Neural cell (in vitro differentiated cells): ENCODE measurements around the gene TOLLIP. TPM values are rescaled to one million over a fixed set of nuclear protein-coding genes. Genes with fewer than 3 reads are reported as not detected.

Experiments
- H2AFZ ChIP-seq: fragments of 200-600, 300-800 bp; sonication (generic), shearing (Covaris generic); 2 replicates; pipeline ENCODE4 v1.6.0; 2014; ENCODE audit warnings: low read depth, mild to moderate bottlenecking, antibody characterized with exemption, low read length, moderate library complexity
- H3F3A ChIP-seq: fragments of 200-600 bp; shearing (Covaris generic); 2 replicates; pipeline ENCODE4 v1.6.1; 2016; ENCODE audit warnings: mild to moderate bottlenecking, moderate library complexity, mixed read lengths, antibody characterized with exemption, low read length; ENCODE audit not compliant: insufficient read depth, poor library complexity, severe bottlenecking
- H3K27ac ChIP-seq: fragments of 200-600, 300-800 bp; sonication (generic), shearing (Covaris generic); 2 replicates; pipeline ENCODE4 v1.5.1; 2014; ENCODE audit warnings: mild to moderate bottlenecking, low read length, moderate library complexity
- H3K27me3 ChIP-seq: fragments of 300-800, 200-600 bp; sonication (generic), shearing (Covaris generic); 2 replicates; pipeline ENCODE4 v1.6.0; 2014; ENCODE audit warnings: mild to moderate bottlenecking, low read depth, low read length, moderate library complexity; ENCODE audit not compliant: insufficient read depth
- H3K36me3 ChIP-seq: fragments of 300-800, 200-600 bp; sonication (generic), shearing (Covaris generic); 2 replicates; pipeline ENCODE4 v1.5.1; 2014; ENCODE audit warnings: mild to moderate bottlenecking, antibody characterized with exemption, low read length, moderate library complexity; ENCODE audit not compliant: insufficient read depth
- H3K4me2 ChIP-seq: fragments of 300-800, 200-600 bp; sonication (generic), shearing (Covaris generic); 2 replicates; pipeline ENCODE4 v1.6.0; 2014; ENCODE audit warnings: mild to moderate bottlenecking, low read length
- H3K4me3 ChIP-seq: fragments of 300-800, 200-600 bp; sonication (generic), shearing (Covaris generic); 2 replicates; pipeline ENCODE4 v1.5.1; 2014; ENCODE audit warnings: mild to moderate bottlenecking, low read length, moderate library complexity
- H3K79me2 ChIP-seq: fragments of 200-600 bp; shearing (Covaris generic); replicated peaks from 2 replicates; pipeline ENCODE4 v1.6.0; 2014; ENCODE audit warnings: mild to moderate bottlenecking, low read length, moderate library complexity; ENCODE audit not compliant: insufficient read depth
- H3K9ac ChIP-seq: fragments of 300-800, 200-600 bp; sonication (generic), shearing (Covaris generic); 2 replicates; pipeline ENCODE4 v1.6.1; 2016; ENCODE audit warnings: mild to moderate bottlenecking, low read length, mixed read lengths
- H3K9me2 ChIP-seq: fragments of 200-600 bp; shearing (Covaris generic); 2 replicates; pipeline ENCODE4 v1.6.1; 2016; ENCODE audit warnings: mild to moderate bottlenecking, low read length, mixed read lengths; ENCODE audit not compliant: insufficient read depth
- H3K9me3 ChIP-seq: fragments of 200-600, 300-800 bp; sonication (generic), shearing (Covaris generic); 2 replicates; pipeline ENCODE4 v1.6.1; 2016; ENCODE audit warnings: mild to moderate bottlenecking, mixed run types, low read length, moderate library complexity, mixed read lengths
- H4K20me1 ChIP-seq: fragments of 200-600 bp; shearing (Covaris generic); 2 replicates; pipeline ENCODE4 v1.6.1; 2016; ENCODE audit warnings: mild to moderate bottlenecking, mixed run types; ENCODE audit not compliant: insufficient read depth
- CTCF ChIP-seq: fragments of 450-650 bp; IDR thresholded peaks from 2 replicates; pipeline ENCODE4 v1.5.1; 2014; ENCODE audit warnings: antibody characterized with exemption, mild to moderate bottlenecking, moderate library complexity; ENCODE audit not compliant: poor library complexity, severe bottlenecking
- EP300 ChIP-seq: fragments of 450-650 bp; conservative IDR thresholded peaks from 2 replicates; pipeline ENCODE4 v1.6.1; 2014; ENCODE audit warnings: antibody characterized with exemption, mild to moderate bottlenecking, moderate library complexity; ENCODE audit not compliant: poor library complexity, severe bottlenecking
- EZH2 ChIP-seq: fragments of 200-600, 300-800 bp; shearing (Covaris generic), sonication (generic); IDR thresholded peaks from 2 replicates; pipeline ENCODE4 v1.6.1; 2014; ENCODE audit warnings: antibody characterized with exemption, low read length, borderline replicate concordance, mild to moderate bottlenecking; ENCODE audit not compliant: insufficient read depth, poor library complexity, severe bottlenecking
- MXI1 ChIP-seq: fragments of 450-650 bp; conservative IDR thresholded peaks from 2 replicates; pipeline ENCODE4 v1.6.1; 2014; ENCODE audit warnings: antibody characterized with exemption, mild to moderate bottlenecking; ENCODE audit not compliant: poor library complexity, severe bottlenecking
- POLR2AphosphoS5 ChIP-seq: IDR thresholded peaks from 2 replicates; pipeline ENCODE4 v1.6.1; 2012
- RAD21 ChIP-seq: fragments of 450-650 bp; conservative IDR thresholded peaks from 2 replicates; pipeline ENCODE4 v1.6.1; 2014; ENCODE audit warnings: antibody characterized with exemption, mild to moderate bottlenecking, moderate library complexity
- SMC3 ChIP-seq: fragments of 450-650 bp; conservative IDR thresholded peaks from 2 replicates; pipeline ENCODE4 v1.6.1; 2014; ENCODE audit warnings: antibody characterized with exemption, mild to moderate bottlenecking, moderate library complexity; ENCODE audit not compliant: poor library complexity
- TAF1 ChIP-seq: IDR thresholded peaks from 2 replicates; pipeline ENCODE4 v1.6.1; 2012; ENCODE audit warnings: low read depth
- polyA plus RNA-seq: library from polyadenylated mRNA; depleted of rRNA; stranded (reverse); fragments of >200 nt; gene quantifications from 2 replicates; pipeline ENCODE4 v1.2.3, GENCODE V29; 2014
- TF ChIP-seq, protein P1 (sequence below): IDR thresholded peaks from 2 replicates; pipeline ENCODE4 v1.6.1; 2012; ENCODE audit warnings: borderline replicate concordance

The TOLLIP gene
- polyA plus RNA-seq, 1 donor from 2014 or later: 24.1 TPM

DNA sequence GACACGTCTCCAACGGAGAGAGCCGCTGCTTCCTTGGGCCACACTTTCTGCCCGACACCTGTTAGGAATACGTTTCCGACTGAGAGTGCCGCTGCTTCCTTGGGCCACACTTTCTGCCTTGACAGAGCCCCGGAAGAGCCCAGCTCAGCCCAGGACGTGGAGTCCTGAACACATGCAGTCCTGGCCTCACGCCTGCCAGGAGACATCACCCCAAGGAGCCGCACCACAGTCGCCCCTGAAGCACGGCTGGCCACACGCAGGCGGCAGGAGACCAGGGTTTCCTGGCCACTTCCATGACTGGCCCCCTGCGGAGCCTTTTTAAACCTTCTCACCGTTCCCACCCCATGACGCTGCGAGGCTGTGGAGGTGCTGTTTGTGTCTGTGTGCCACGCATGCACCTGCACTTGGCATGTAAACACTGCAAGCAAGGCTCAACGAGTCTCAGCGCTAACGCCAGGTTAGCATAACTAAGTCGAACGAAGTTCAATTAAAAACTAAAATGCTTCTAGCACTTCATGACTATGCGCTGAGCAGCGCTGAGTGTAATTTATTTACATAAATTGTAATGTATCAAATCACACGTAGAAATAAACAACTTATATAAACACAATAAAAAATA is 8.8 kb downstream of the TOLLIP start:
- Histone ChIP-seq H3K27me3 (no peaks in the 10 kb centered on the region), H3K79me2 (peaks cover 49% of the 10 kb centered on the region), H3K9ac (no peak overlapping the region), H4K20me1 (no peaks in the 10 kb centered on the region), H3K36me3 (peaks cover 5% of the 10 kb centered on the region), H3F3A (no peaks in the 10 kb centered on the region), H3K4me3 (no peak overlapping the region), H3K9me2 (no peaks in the 10 kb centered on the region), H3K9me3 (no peaks in the 10 kb centered on the region), H3K4me2 (no peak overlapping the region), H3K27ac (no peak overlapping the region), H2AFZ (no peak overlapping the region)
- TF ChIP-seq MXI1 (no peak), SMC3 (no peak), EP300 (no peak), POLR2AphosphoS5 (no peak), EZH2 (no peak), TAF1 (no peak), RAD21 (no peak), CTCF (no peak)
- TF ChIP-seq, protein P1, sequence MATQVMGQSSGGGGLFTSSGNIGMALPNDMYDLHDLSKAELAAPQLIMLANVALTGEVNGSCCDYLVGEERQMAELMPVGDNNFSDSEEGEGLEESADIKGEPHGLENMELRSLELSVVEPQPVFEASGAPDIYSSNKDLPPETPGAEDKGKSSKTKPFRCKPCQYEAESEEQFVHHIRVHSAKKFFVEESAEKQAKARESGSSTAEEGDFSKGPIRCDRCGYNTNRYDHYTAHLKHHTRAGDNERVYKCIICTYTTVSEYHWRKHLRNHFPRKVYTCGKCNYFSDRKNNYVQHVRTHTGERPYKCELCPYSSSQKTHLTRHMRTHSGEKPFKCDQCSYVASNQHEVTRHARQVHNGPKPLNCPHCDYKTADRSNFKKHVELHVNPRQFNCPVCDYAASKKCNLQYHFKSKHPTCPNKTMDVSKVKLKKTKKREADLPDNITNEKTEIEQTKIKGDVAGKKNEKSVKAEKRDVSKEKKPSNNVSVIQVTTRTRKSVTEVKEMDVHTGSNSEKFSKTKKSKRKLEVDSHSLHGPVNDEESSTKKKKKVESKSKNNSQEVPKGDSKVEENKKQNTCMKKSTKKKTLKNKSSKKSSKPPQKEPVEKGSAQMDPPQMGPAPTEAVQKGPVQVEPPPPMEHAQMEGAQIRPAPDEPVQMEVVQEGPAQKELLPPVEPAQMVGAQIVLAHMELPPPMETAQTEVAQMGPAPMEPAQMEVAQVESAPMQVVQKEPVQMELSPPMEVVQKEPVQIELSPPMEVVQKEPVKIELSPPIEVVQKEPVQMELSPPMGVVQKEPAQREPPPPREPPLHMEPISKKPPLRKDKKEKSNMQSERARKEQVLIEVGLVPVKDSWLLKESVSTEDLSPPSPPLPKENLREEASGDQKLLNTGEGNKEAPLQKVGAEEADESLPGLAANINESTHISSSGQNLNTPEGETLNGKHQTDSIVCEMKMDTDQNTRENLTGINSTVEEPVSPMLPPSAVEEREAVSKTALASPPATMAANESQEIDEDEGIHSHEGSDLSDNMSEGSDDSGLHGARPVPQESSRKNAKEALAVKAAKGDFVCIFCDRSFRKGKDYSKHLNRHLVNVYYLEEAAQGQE: no peak

- Histone ChIP-seq H3K9ac (no peak overlapping the region), H3K79me2 (peaks cover 49% of the 10 kb centered on the region), H3K4me3 (no peak overlapping the region), H4K20me1 (no peaks in the 10 kb centered on the region), H3F3A (no peaks in the 10 kb centered on the region), H3K27me3 (no peaks in the 10 kb centered on the region), H3K27ac (no peak overlapping the region), H2AFZ (no peak overlapping the region), H3K9me3 (no peaks in the 10 kb centered on the region), H3K36me3 (peaks cover 5% of the 10 kb centered on the region), H3K9me2 (no peaks in the 10 kb centered on the region), H3K4me2 (no peak overlapping the region)
- TF ChIP-seq EZH2 (no peak), CTCF (no peak), MXI1 (no peak), TAF1 (no peak), RAD21 (no peak), POLR2AphosphoS5 (no peak), EP300 (no peak), SMC3 (no peak)
- TF ChIP-seq, protein P1: no peak
These were observed 9.3 kb downstream of the TOLLIP start for GRCh38 chr11:1300121-1300520.
